Naive thymus-derived CD8-positive, alpha-beta T cell (primary cell): ENCODE measurements around the gene SCYL1. TPM values are rescaled to one million over a fixed set of nuclear protein-coding genes. Genes with fewer than 3 reads are reported as not detected.

Experiments
- ATAC-seq, 2 donors: fragments of 150-1000 bp; cut with Tn5 transposase in 1 of 2; sonication (Bioruptor Pico), chemical (Tn5 transposase) in 1 of 2; 1 replicate in 1 of 2; 2 replicates in 1 of 2; pipeline ENCODE4 v1.10.0; 2021; ENCODE audit warnings: mild to moderate bottlenecking in 2 of 2, moderate library complexity in 2 of 2
- POLR2A ChIA-PET: fragments of 350-600 bp; sonication (Branson Sonifier 250); formaldehyde crosslinking; loops from one replicate; lab custom pipeline; 2021; ENCODE audit warnings: antibody characterized with exemption; lab: Charles Lee
- DNase-seq, 10 donors: peaks; one replicate each; pipeline versions ENCODE4 v3.0.0 to v3.0.0-alpha.2; 2020 to 2022
- H3K27ac Mint-ChIP-seq, 10 donors: one replicate each; pipeline ENCODE4 v1.8.0; 2020 to 2022; ENCODE audit warnings: mild to moderate bottlenecking in 10 of 10, mixed read lengths in 10 of 10, moderate library complexity in 4 of 10, inconsistent platforms in 1 of 10
- H3K27me3 Mint-ChIP-seq, 5 donors: one replicate each; pipeline ENCODE4 v1.8.0; 2021 to 2022; ENCODE audit warnings: mixed read lengths in 5 of 5
- H3K36me3 Mint-ChIP-seq, 3 donors: one replicate each; pipeline ENCODE4 v1.8.0; 2020 to 2022; ENCODE audit warnings: mixed read lengths in 3 of 3, mild to moderate bottlenecking in 2 of 3, inconsistent platforms in 1 of 3
- H3K4me1 Mint-ChIP-seq, 4 donors: one replicate each; pipeline ENCODE4 v1.8.0; 2021 to 2022; ENCODE audit warnings: mixed read lengths in 4 of 4
- H3K4me3 Mint-ChIP-seq, 10 donors: one replicate each; pipeline ENCODE4 v1.8.0; 2020 to 2022; ENCODE audit warnings: mild to moderate bottlenecking in 10 of 10, mixed read lengths in 10 of 10, moderate library complexity in 6 of 10, inconsistent platforms in 1 of 10
- H3K9me3 Mint-ChIP-seq, 9 donors: one replicate each; pipeline ENCODE4 v1.8.0; 2020 to 2022; ENCODE audit warnings: mixed read lengths in 9 of 9, mild to moderate bottlenecking in 3 of 9, inconsistent platforms in 1 of 9, moderate library complexity in 1 of 9
- polyA plus RNA-seq, 3 donors: library from polyadenylated mRNA; unstranded; fragments of 300-500 nt; fragmentation: Illumina TruSeq; gene quantifications; one replicate each; pipeline ENCODE4 v1.2.3, GENCODE V29; 2021
- total RNA-seq, 8 experiments: library from RNA in 2 of 8; stranded (reverse) in 2 of 8; gene quantifications; one replicate each; pipeline ENCODE4 v1.2.3 and lab custom pipeline; 2021 to 2026

The SCYL1 gene
- total and polyA plus RNA-seq, 5 experiments from 2014 or later: 23.2 to 70.6 (median 41.5) TPM

- peaks cover 35 to 88% (median 74%) of the 10 kb centered on the region in 4 donors for H3K4me1 Mint-ChIP-seq
- peak in 1 of 10 donors; percentile 70 for DNase-seq
- H3K36me3 Mint-ChIP-seq: peaks cover 0 to 9% (median 5%) of the 10 kb centered on the region in 3 donors
- POLR2A ChIA-PET: interaction anchor here (1.0 to 9.6 kb wide), 18 partner anchors 8 to 700 kb away, joined by 3 to 260 read pairs (median 10); partner anchors contain the start of genes CFL1, LTBP3, MALAT1 and NEAT1
- H3K27ac Mint-ChIP-seq: peak overlapping the region; percentile 94 to 100 (median 99)
- H3K9me3 Mint-ChIP-seq: no peaks in the 10 kb centered on the region
- H3K4me3 Mint-ChIP-seq: peak overlapping the region; percentile 97 to 100 (median 99)
- peak; percentile 35 to 44 for ATAC-seq
- H3K27me3 Mint-ChIP-seq: no peaks in the 10 kb centered on the region
Measured at GRCh38 chr11:65569164-65569972, 44.5 kb downstream of the SCYL1 start.

GRCh38 chr11:65569973-65570918 is 45.4 kb downstream of the SCYL1 start, which contains the start of gene ZNRD2:
ZNRD2 (plus strand) TSS chr11:65570477; CDS start chr11:65570492, 15 bp downstream.
- Mint-ChIP-seq H3K4me3 (peak within 1 kb of the TSS; percentile 97 to 100 (median 99)), H3K27ac (peak within 1 kb of the TSS; percentile 94 to 100 (median 99)), H3K27me3 (no peaks in the 10 kb centered on the region), H3K36me3 (peaks cover 0 to 9% (median 5%) of the 10 kb centered on the region in 3 donors), H3K4me1 (peaks cover 38 to 88% (median 75%) of the 10 kb centered on the region in 4 donors), H3K9me3 (no peaks in the 10 kb centered on the region)
- ATAC-seq (peak; percentile 64 to 78), DNase-seq (peak; percentile 95 to 99 (median 98))
- POLR2A ChIA-PET: interaction anchor here (0.6 to 9.6 kb wide), 24 partner anchors 9 to 701 kb away, joined by 3 to 260 read pairs (median 6); partner anchors contain the start of genes CFL1, LTBP3, MALAT1 and NEAT1

- POLR2A ChIA-PET: interaction anchor here (0.6 to 9.6 kb wide), 17 partner anchors 10 to 288 kb away, joined by 3 to 260 read pairs (median 14); partner anchors contain the start of genes LTBP3, MALAT1, MAP3K11 and MUS81
- Mint-ChIP-seq H3K27me3 (no peaks in the 10 kb centered on the region), H3K27ac (peak overlapping the region in 9 of 10 donors; percentile 88 to 100 (median 96)), H3K9me3 (no peaks in the 10 kb centered on the region), H3K4me3 (peak overlapping the region; percentile 89 to 99 (median 98)), H3K4me1 (peaks cover 38 to 83% (median 67%) of the 10 kb centered on the region in 4 donors), H3K36me3 (peaks cover 0 to 9% (median 5%) of the 10 kb centered on the region in 3 donors)
- DNase-seq: no peak
- no peak for ATAC-seq
Measured at GRCh38 chr11:65571420-65571819, 46.5 kb downstream of the SCYL1 start.

GRCh38 chr11:65571940-65572339 is 47.1 kb downstream of the SCYL1 start:
- H3K27ac Mint-ChIP-seq: peak overlapping the region; percentile 84 to 100 (median 95)
- no peak for ATAC-seq

GRCh38 chr11:65572356-65573051 is 47.6 kb downstream of the SCYL1 start, which contains the start of gene FAM89B:
FAM89B (plus strand) TSS chr11:65572538; CDS start chr11:65572670, 132 bp downstream.
- H3K4me1 Mint-ChIP-seq: peaks cover 41 to 85% (median 67%) of the 10 kb centered on the region in 4 donors
- peak within 1 kb of the TSS; percentile 89 to 99 (median 98) for H3K4me3 Mint-ChIP-seq
- DNase-seq: peak; percentile 74 to 94 (median 84)
- peaks cover 0 to 6% (median 2%) of the 10 kb centered on the region in 3 donors for H3K36me3 Mint-ChIP-seq
- POLR2A ChIA-PET: interaction anchor here (0.5 to 9.6 kb wide), 17 partner anchors 11 to 761 kb away, joined by 3 to 260 read pairs (median 14); partner anchors contain the start of genes FRMD8, LTBP3, MALAT1 and MAP3K11
- no peaks in the 10 kb centered on the region for H3K9me3 Mint-ChIP-seq
- H3K27me3 Mint-ChIP-seq: no peaks in the 10 kb centered on the region
- ATAC-seq: peak; percentile 17 to 22
- peak within 1 kb of the TSS; percentile 89 to 100 (median 96) for H3K27ac Mint-ChIP-seq

More at GRCh38 chr11:65571940-65572339, 47.1 kb downstream of the SCYL1 start:
- H3K4me3 Mint-ChIP-seq: peak overlapping the region; percentile 89 to 99 (median 98)
- POLR2A ChIA-PET: interaction anchor here (0.6 to 9.6 kb wide), 18 partner anchors 11 to 288 kb away, joined by 3 to 260 read pairs (median 13); partner anchors contain the start of genes FRMD8, LTBP3, MALAT1 and MAP3K11
- peaks cover 0 to 9% (median 5%) of the 10 kb centered on the region in 3 donors for H3K36me3 Mint-ChIP-seq
- peaks cover 41 to 83% (median 67%) of the 10 kb centered on the region in 4 donors for H3K4me1 Mint-ChIP-seq
- DNase-seq: no peak
- no peaks in the 10 kb centered on the region for H3K9me3 Mint-ChIP-seq
- no peaks in the 10 kb centered on the region for H3K27me3 Mint-ChIP-seq

- DNase-seq (no peak), ATAC-seq (no peak)
- Mint-ChIP-seq H3K4me1 (peaks cover 41 to 88% (median 69%) of the 10 kb centered on the region in 4 donors), H3K36me3 (peaks cover 0 to 2% (median 2%) of the 10 kb centered on the region in 3 donors), H3K4me3 (peak overlapping the region; percentile 87 to 99 (median 90)), H3K9me3 (no peaks in the 10 kb centered on the region), H3K27me3 (no peaks in the 10 kb centered on the region), H3K27ac (peak overlapping the region; percentile 87 to 96 (median 93))
- POLR2A ChIA-PET: interaction anchor here (0.6 to 9.6 kb wide), 13 partner anchors 12 to 297 kb away, joined by 3 to 260 read pairs (median 37); partner anchors contain the start of genes FRMD8, LTBP3, MALAT1 and MAP3K11
Measured at GRCh38 chr11:65573391-65574079, 48.7 kb downstream of the SCYL1 start.

GRCh38 chr11:65574109-65574810 is 49.4 kb downstream of the SCYL1 start:
- peaks cover 36 to 88% (median 66%) of the 10 kb centered on the region in 4 donors for H3K4me1 Mint-ChIP-seq
- DNase-seq (peak; percentile 57 to 89 (median 82)), ATAC-seq (peak; percentile 23 to 25)
- H3K36me3 Mint-ChIP-seq: peaks cover 0 to 3% (median 0%) of the 10 kb centered on the region in 3 donors
- peak overlapping the region; percentile 89 to 99 (median 97) for H3K27ac Mint-ChIP-seq
- no peaks in the 10 kb centered on the region for H3K9me3 Mint-ChIP-seq
- peak overlapping the region; percentile 89 to 99 (median 93) for H3K4me3 Mint-ChIP-seq
- POLR2A ChIA-PET: interaction anchor here (1.1 to 9.6 kb wide), 15 partner anchors 8 to 453 kb away, joined by 3 to 260 read pairs (median 13); partner anchors contain the start of genes LTBP3, MALAT1, MAP3K11 and PCNX3
- no peaks in the 10 kb centered on the region for H3K27me3 Mint-ChIP-seq

GRCh38 chr11:65574811-65575567 is 50.1 kb downstream of the SCYL1 start:
- ATAC-seq (peak; percentile 10), DNase-seq (peak in 3 of 10 donors; percentile 48 to 74 (median 68))
- Mint-ChIP-seq H3K36me3 (peaks cover 0 to 10% (median 0%) of the 10 kb centered on the region in 3 donors), H3K27ac (peak overlapping the region; percentile 89 to 99 (median 97)), H3K27me3 (no peaks in the 10 kb centered on the region), H3K9me3 (no peaks in the 10 kb centered on the region), H3K4me1 (peaks cover 32 to 80% (median 64%) of the 10 kb centered on the region in 4 donors), H3K4me3 (peak overlapping the region; percentile 89 to 99 (median 93))
- POLR2A ChIA-PET: interaction anchor here (0.8 to 9.6 kb wide), 20 partner anchors 9 to 454 kb away, joined by 3 to 260 read pairs (median 6); partner anchors contain the start of genes DPF2, KAT5, MALAT1 and MAP3K11
